Smooth muscle cell (in vitro differentiated cells): Measurements from ENCODE around the gene HDAC11. TPM values are rescaled to one million over a fixed set of nuclear protein-coding genes. Genes with fewer than 3 reads are reported as not detected.

Source experiments
- DNase-seq: peaks from one replicate; lab custom pipeline; 2025; ENCODE audit not compliant: unreplicated experiment; lab: John Stamatoyannopoulos, UW
- H2AFZ ChIP-seq: fragments of 200-600 bp; sonication (generic); 2 replicates; pipeline ENCODE4 v1.6.0; 2016; ENCODE audit warnings: antibody characterized with exemption, low read depth, mild to moderate bottlenecking
- H3F3A ChIP-seq: fragments of 200-600 bp; sonication (generic); 2 replicates; pipeline ENCODE4 v1.6.0; 2017; ENCODE audit warnings: antibody characterized with exemption, low read depth
- H3K27ac ChIP-seq: fragments of 200-600 bp; sonication (generic); 2 replicates; pipeline ENCODE4 v1.5.1; 2016; ENCODE audit warnings: low read depth, mild to moderate bottlenecking
- H3K27me3 ChIP-seq: fragments of 200-600 bp; sonication (generic); 2 replicates; pipeline ENCODE4 v1.6.1; 2016; ENCODE audit warnings: low read depth, mild to moderate bottlenecking
- H3K36me3 ChIP-seq: fragments of 200-600 bp; sonication (generic); 2 replicates; pipeline ENCODE4 v1.5.1; 2016; ENCODE audit warnings: low read depth
- H3K4me1 ChIP-seq: fragments of 200-600 bp; sonication (generic); 2 replicates; pipeline ENCODE4 v1.5.1; 2016; ENCODE audit warnings: low read depth
- H3K4me2 ChIP-seq: fragments of 200-600 bp; sonication (generic); 2 replicates; pipeline ENCODE4 v1.6.0; 2016; ENCODE audit warnings: mild to moderate bottlenecking
- H3K4me3 ChIP-seq: fragments of 200-600 bp; sonication (generic); 2 replicates; pipeline ENCODE4 v1.5.1; 2016; ENCODE audit warnings: mild to moderate bottlenecking
- H3K79me2 ChIP-seq: fragments of 200-600 bp; sonication (generic); 2 replicates; pipeline ENCODE4 v1.6.0; 2016; ENCODE audit warnings: low read depth, mild to moderate bottlenecking
- H3K9ac ChIP-seq: fragments of 200-600 bp; sonication (generic); 2 replicates; pipeline ENCODE4 v1.6.0; 2016; ENCODE audit warnings: low read depth
- H3K9me3 ChIP-seq: fragments of 200-600 bp; sonication (generic); replicated peaks from 2 replicates; pipeline ENCODE4 v1.5.1; 2016; ENCODE audit warnings: low read depth
- H4K20me1 ChIP-seq: fragments of 200-600 bp; sonication (generic); 2 replicates; pipeline ENCODE4 v1.6.0; 2016; ENCODE audit warnings: low read depth
- CTCF ChIP-seq: fragments of 200-600 bp; sonication (generic); IDR thresholded peaks from 2 replicates; pipeline ENCODE4 v1.5.1; 2017; ENCODE audit warnings: borderline replicate concordance, mild to moderate bottlenecking, antibody characterized with exemption; ENCODE audit not compliant: insufficient read depth, poor library complexity, severe bottlenecking
- WGBS: methylation state at CpG from one replicate; pipeline ENCODE4 v1.1.7; 2016; ENCODE audit warnings: low lambda C conversion rate; 5-methylcytosine and 5-hydroxymethylcytosine counted together
- polyA plus RNA-seq: library from polyadenylated mRNA; unstranded; fragments of >200 nt; fragmentation: Nextera tagmentation; extraction: Ambion mirVana; gene quantifications from 2 replicates; pipeline ENCODE4 v1.2.1, GENCODE V29; 2016
- small RNA-seq: library from RNA; depleted of rRNA; stranded (forward); fragments of <200 nt; gene quantifications from one replicate; pipeline ENCODE3, GENCODE V24; 2014
- total RNA-seq: library from RNA; depleted of rRNA; stranded (reverse); fragments of >200 nt; gene quantifications from 2 replicates; pipeline ENCODE4 v1.2.3, GENCODE V29; 2014

The HDAC11 gene
- total and polyA plus RNA-seq, 2 experiments from 2014 or later: 9.6 to 14.8 TPM

DNA sequence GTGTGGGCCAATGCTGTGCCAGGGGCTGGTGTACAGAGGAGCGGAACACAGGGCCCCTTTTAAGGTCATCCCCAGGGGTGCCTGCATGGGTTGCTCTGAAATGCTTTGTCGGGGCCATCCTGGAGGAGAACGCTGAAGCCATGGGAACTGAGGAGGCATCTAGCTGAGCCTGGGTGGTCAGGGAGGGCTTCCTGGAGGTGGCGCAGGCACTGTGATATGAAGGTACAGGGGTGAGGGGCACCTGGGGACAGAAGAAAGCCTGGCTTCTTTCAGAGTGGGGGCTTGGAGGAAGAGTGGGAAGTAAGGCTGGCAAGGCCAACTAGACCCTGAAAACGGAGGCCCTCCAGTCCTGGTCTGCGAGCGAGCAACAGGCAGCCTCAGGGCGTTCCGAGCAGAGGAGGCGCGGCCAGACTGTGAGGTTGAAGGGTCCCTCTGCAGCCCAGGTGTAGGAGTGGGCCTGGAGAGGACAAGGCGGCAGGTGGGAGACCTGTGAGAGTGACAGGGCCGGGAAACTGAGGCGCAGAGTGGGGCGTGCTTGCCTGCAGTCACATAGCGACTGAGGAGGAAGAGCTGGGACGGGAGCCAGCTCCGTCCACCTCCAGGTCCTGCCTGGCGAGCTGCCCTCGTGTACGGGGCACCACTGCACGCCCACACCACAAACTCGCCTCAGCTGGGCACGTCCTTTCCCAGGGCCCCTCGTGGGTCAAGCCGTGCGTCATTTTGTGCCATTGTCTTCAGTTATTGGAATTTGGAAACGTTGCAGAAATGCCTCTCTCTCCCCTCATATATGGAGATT, 72.9 kb downstream of the HDAC11 start:
- H4K20me1 ChIP-seq: peaks cover 49% of the 10 kb centered on the region
- no peak overlapping the region for H3K27ac ChIP-seq
- no peaks in the 10 kb centered on the region for H3K9me3 ChIP-seq
- peak overlapping the region; percentile 2 for H3K4me2 ChIP-seq
- no peak for TF ChIP-seq CTCF
- H3K4me1 ChIP-seq: peaks cover 11% of the 10 kb centered on the region
- H3K9ac ChIP-seq: no peak overlapping the region
- WGBS: 90% methylated on average over 28 of the region's 28 CpGs
- no peaks in the 10 kb centered on the region for H3K27me3 ChIP-seq
- H3K79me2 ChIP-seq: peaks cover 78% of the 10 kb centered on the region
- H2AFZ ChIP-seq: no peak overlapping the region
- H3F3A ChIP-seq: no peaks in the 10 kb centered on the region
- no peak for DNase-seq
- no peaks in the 10 kb centered on the region for H3K36me3 ChIP-seq
- no peak overlapping the region for H3K4me3 ChIP-seq

GRCh38 chr3:13553686-13554085, 73.6 kb downstream of the HDAC11 start:
- no peaks in the 10 kb centered on the region for H3K36me3 ChIP-seq
- no peak overlapping the region for H2AFZ ChIP-seq
- H3K9ac ChIP-seq: no peak overlapping the region
- no peak overlapping the region for H3K4me3 ChIP-seq
- no peak overlapping the region for H3K27ac ChIP-seq
- no peaks in the 10 kb centered on the region for H3K27me3 ChIP-seq
- peaks cover 49% of the 10 kb centered on the region for H4K20me1 ChIP-seq
- H3K4me1 ChIP-seq: peaks cover 11% of the 10 kb centered on the region
- H3K4me2 ChIP-seq: no peak overlapping the region
- H3F3A ChIP-seq: no peaks in the 10 kb centered on the region
- H3K9me3 ChIP-seq: no peaks in the 10 kb centered on the region
- DNase-seq: no peak
- no peak for TF ChIP-seq CTCF
- WGBS: 90% methylated on average over 12 of the region's 12 CpGs
- peaks cover 82% of the 10 kb centered on the region for H3K79me2 ChIP-seq

- H3K36me3 ChIP-seq: no peaks in the 10 kb centered on the region
- peaks cover 4% of the 10 kb centered on the region for H3K4me1 ChIP-seq
- H4K20me1 ChIP-seq: peaks cover 62% of the 10 kb centered on the region
- peaks cover 85% of the 10 kb centered on the region for H3K79me2 ChIP-seq
- no peak overlapping the region for H3K9ac ChIP-seq
- H3K4me3 ChIP-seq: no peak overlapping the region
- H3K9me3 ChIP-seq: no peaks in the 10 kb centered on the region
- peak overlapping the region; percentile 37 for H3K27ac ChIP-seq
- no peak for DNase-seq
- TF ChIP-seq CTCF: no peak
- H3K4me2 ChIP-seq: peak overlapping the region; percentile 69
- H3K27me3 ChIP-seq: no peaks in the 10 kb centered on the region
- H2AFZ ChIP-seq: no peak overlapping the region
- 72% methylated on average over 11 of the region's 11 CpGs for WGBS
- peaks cover 6% of the 10 kb centered on the region for H3F3A ChIP-seq
Observed at GRCh38 chr3:13555753-13556152, 75.6 kb downstream of the HDAC11 start.

Small RNAs within 50 kb of the gene (small RNA-seq; reads per million reads assigned to genes)
- gene AC027124.2: not detected

Other genes starting within 250 kb of the HDAC11 start
- gene NUP210, start 60.0 kb upstream of the HDAC11 start, total RNA-seq: 0.58 and 1.5 TPM in 2 replicates
- gene NUP210, start 60.0 kb upstream of the HDAC11 start, polyA plus RNA-seq: 0.22 and 0.35 TPM in 2 replicates
- 159 and 178 TPM in 2 replicates for gene FBLN2, start 68.8 kb downstream of the HDAC11 start, total RNA-seq
- 249 and 390 TPM in 2 replicates for gene FBLN2, start 68.8 kb downstream of the HDAC11 start, polyA plus RNA-seq